GM19328 (cell line): ENCODE results near the gene TMCO6.
"Not testable (repeated sequence)": the region's sequence is repeated elsewhere in the genome, so short reads cannot be mapped to it uniquely, and the experiment has no call there.

Experiments
- ATAC-seq: cut with Tn5 transposase; IDR thresholded peaks from one replicate; pipeline ENCODE4 v1.9.1; 2021; ENCODE audit warnings: mild to moderate bottlenecking, moderate library complexity; ENCODE audit not compliant: unreplicated experiment

The TMCO6 gene

GRCh38 chr5:140630292-140631035 lies 8.8 kb upstream of the TMCO6 start:
- ATAC-seq = no peak

DNA sequence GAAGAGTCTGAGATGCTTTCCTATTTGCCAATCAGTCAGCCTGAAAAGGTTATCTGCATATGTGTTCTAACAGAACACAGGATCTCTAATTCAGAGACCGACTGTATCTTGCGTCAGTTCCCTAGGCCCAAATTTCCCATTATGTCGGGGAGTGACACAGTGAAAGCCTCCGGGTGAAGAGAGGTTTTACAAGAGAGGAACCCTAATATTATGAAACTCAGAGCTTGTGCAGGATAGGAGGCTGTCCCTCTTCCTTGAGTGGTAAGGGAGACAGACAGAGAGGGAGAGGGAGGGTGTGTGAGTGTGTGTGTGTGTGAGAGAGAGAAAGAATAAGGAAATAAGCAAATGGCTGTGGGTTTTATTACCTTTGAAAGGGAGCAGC lies 8.2 kb upstream of the TMCO6 start:
- ATAC-seq = no peak

GRCh38 chr5:140631831-140632365 lies 7.4 kb upstream of the TMCO6 start:
- ATAC-seq = no peak

- no peak for ATAC-seq
Measured at GRCh38 chr5:140632366-140633020, 6.8 kb upstream of the TMCO6 start.

DNA sequence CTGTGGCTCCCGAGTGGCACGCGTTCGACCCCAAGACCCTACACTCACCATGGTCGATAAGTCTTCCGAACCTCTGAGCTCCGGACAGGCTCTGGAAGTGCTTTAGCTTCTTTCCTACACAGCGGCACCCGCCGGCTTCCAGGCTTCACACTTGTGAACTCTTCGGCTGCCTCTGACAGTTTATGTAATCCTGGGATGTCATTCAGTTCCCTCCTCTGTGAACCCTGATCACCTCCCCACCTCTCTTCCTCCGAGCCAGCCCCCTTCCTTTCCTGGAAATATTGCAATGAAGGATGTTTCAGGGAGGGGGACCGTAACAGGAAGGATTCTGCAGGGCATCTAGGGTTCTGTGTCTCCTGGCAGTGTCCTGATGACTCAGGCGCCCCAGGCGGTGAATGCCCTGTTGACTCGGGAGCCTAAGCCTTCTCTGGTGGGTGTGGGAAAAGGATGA lies 6.2 kb upstream of the TMCO6 start, which contains the start of gene CD14:
TSS of gene CD14 (minus strand) at position 155 of the 451 bp plus-strand sequence. CDS start at position 51, 104 bp downstream.
- ATAC-seq = no peak

DNA sequence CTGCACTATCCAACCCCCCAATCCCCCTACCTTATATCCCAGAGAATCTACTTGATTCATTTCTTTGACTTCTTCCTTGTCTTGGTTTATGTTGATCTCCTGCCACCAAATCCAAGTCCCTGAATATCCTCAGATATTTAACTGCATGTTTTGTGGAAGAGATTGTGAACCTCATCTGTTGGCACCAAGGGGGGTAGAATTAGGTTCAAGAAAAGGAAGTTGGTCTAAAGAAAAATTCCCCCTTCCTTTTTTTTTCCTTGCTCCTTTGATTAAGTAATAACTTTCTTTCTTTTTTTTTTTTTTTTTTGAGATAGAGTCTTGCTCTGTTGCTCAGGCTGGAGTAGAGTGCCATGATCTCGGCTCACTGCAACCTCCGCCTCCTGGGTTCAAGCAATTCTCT lies 5.8 kb upstream of the TMCO6 start:
- no peak for ATAC-seq

DNA sequence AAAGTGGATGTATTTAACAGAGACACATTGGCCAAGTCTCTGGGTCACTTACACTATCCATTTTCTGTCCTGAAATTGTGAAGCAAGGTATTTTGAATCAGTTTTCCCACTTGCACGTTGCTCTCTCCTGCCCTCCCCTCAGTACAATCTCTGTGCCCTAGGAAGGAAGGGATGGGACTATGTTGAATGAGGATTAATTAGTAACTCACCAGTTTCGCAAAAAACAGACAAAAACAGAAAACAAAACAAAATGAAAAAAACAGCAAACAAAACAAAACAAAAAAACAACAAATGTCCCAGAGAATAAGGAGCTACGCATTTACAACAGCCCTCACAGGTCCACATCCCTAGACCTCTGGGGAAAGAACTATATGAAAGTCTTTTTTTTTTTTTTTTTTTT lies 5.1 kb upstream of the TMCO6 start:
- ATAC-seq = no peak

- no peak for ATAC-seq
Measured at GRCh38 chr5:140635291-140636257, 3.7 kb upstream of the TMCO6 start.

DNA sequence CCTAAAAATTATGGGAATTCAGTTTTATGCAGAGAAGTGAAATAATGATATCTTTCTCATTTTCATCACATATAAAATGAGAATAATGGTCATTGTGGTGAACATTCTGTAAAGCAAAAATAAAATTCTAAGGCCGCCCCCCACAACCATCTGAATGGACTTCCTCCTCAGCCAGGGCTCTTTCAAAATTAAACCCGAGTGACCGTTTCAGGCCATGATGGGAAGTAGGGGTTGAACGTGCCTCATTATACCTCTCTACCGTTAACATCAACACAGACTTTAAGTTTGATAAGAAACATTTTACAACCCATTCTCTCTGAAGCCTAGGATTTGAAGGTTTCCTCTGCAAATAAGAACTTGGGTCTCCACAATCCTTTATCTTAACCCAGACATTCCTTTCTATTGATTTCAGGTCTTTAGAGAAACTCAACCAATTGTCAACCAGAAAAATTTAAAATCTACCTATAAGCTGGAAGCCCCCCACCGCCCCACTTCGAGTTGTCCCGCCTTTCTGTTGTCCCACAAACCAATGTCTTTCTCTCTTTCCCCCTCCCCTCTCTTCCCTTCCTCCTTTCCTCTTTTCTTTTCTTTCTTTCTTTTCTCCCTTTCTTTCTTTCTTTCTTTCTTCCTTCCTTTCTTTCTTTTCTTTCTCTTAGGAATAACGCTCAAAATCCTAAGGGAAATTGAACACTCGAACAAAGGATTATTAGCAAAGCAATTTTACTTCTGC lies 1.7 kb upstream of the TMCO6 start:
- no peak for ATAC-seq

GRCh38 chr5:140638898-140639147 lies 428 bp upstream of the TMCO6 start:
- ATAC-seq = not testable (repeated sequence)

- ATAC-seq = no peak
Measured at GRCh38 chr5:140641716-140642115, 2.5 kb downstream of the TMCO6 start.

GRCh38 chr5:140642718-140643117 lies 3.5 kb downstream of the TMCO6 start:
- ATAC-seq = no peak

DNA sequence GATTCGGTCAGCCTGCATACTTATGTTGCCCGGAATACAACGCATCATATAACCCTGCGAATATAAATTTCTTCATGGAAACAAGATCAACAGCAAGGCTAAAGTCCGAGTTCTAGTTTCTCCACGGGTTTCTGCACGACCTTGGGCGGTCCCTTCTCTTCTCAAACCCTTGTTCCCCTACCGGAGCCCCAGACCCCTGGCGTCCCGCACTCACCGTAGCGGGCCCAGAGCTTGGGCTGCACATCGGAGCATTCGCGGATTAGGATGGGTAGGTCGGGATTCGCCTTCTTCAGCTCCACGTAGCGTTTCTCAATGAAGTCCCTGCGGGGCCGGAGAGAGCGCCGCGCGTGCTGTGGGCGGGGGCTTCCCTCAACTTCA lies 7.8 kb downstream of the TMCO6 start:
- ATAC-seq = peak; percentile 7

GRCh38 chr5:140658870-140659269 lies 19.6 kb downstream of the TMCO6 start:
- ATAC-seq = no peak

DNA sequence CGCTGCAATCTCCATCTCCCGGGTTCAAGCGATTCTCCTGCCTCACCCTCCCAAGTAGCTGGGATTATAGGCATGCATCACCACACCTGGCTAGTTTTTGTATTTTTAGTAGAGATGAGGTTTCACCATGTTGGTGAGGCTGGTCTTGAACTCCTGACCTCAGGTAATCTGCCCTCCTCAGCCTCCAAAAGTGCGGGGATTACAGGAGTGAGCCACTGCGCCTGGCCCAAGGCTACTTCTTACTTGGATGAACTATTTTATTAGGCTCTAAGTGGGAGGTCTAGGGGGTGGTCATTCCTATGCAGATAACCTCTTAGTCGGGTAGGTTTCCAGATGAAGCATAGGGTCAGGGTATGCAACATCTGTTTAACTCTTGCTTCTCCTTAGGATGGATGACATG lies 21.1 kb downstream of the TMCO6 start:
- ATAC-seq = not testable (repeated sequence)

DNA sequence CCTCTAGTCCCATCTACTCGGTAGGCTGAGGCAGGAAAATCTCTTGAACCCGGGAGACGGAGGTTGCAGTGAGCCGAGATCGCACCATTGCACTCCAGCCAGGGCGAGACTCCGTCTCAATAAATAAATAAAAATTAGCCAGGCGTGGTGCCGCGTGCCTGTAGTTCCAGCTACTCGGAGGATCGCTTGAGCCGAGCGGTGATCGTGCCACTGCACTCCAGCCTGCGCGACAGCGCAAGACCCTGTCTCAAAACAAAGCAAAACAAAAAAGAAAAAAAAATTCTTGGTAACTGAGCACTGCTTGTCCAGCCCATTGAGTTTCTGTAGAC lies 24.7 kb downstream of the TMCO6 start:
- no peak for ATAC-seq

- ATAC-seq = peak; percentile 98
Measured at GRCh38 chr5:140664359-140665119, 25.3 kb downstream of the TMCO6 start, which contains the start of gene WDR55. Gene WDR55, plus strand, starts transcription at chr5:140664904. Its CDS starts 9 bp downstream, at chr5:140664913.

DNA sequence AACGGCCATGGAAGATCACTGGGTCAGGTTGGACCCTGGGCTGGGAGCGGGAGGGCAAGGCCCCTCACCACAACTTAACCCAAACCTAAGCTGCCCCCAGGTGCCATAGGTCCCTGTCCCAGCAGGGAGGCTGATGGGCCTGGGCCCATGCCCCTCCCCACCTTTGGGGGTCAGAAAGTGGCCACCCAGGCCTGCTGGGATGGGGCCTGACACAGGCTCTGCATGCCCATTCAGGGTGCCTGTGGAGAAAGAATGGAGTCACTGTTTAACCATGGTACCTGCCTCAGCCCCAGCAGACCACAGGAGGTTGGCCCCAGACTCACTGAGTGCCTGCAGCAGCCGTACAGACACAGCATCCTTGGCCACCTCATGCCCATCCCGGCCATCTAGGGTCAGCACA lies 31.8 kb downstream of the TMCO6 start:
- ATAC-seq = not testable (repeated sequence)

- ATAC-seq = no peak
Measured at GRCh38 chr5:140671472-140672125, 32.3 kb downstream of the TMCO6 start.
